Hepatic stellate cell (primary cell): ENCODE data around the gene DPEP2NB.
"Not testable (repeated sequence)": the region's sequence is repeated elsewhere in the genome, so short reads cannot be mapped to it uniquely, and the experiment has no call there.

Source experiments
- DNase-seq: peaks from one replicate; pipeline ENCODE4 v3.0.0; 2011; ENCODE audit warnings: low spot score

The DPEP2NB gene

GRCh38 chr16:68013440-68013839 is 2.3 kb downstream of the DPEP2NB start:
- no peak for DNase-seq

GRCh38 chr16:68009872-68010271 is 5.8 kb downstream of the DPEP2NB start:
- not testable (repeated sequence) for DNase-seq

GRCh38 chr16:68009157-68009735 is 6.5 kb downstream of the DPEP2NB start:
- DNase-seq, result no peak

- no peak for DNase-seq
These were observed 9.9 kb downstream of the DPEP2NB start for GRCh38 chr16:68005786-68006286.

GRCh38 chr16:68005211-68005610 is 10.5 kb downstream of the DPEP2NB start:
- DNase-seq, result no peak

GRCh38 chr16:68003031-68003430 is 12.7 kb downstream of the DPEP2NB start:
- peak; percentile 77 for DNase-seq

GRCh38 chr16:68000450-68000849 is 15.3 kb downstream of the DPEP2NB start:
- no peak for DNase-seq

- DNase-seq, result no peak
These were observed 15.7 kb downstream of the DPEP2NB start for GRCh38 chr16:67999985-68000384.

- DNase-seq, result not testable (repeated sequence)
These were observed 16.7 kb downstream of the DPEP2NB start, which contains the start of gene DPEP2 for GRCh38 chr16:67998779-67999688. Gene DPEP2, minus strand, starts transcription at chr16:67999484. Its CDS starts 6,272 bp downstream, at chr16:67993212.

GRCh38 chr16:67998231-67998778 is 17.4 kb downstream of the DPEP2NB start:
- not testable (repeated sequence) for DNase-seq

- no peak for DNase-seq
These were observed 19.0 kb downstream of the DPEP2NB start for GRCh38 chr16:67996666-67997065.

GRCh38 chr16:67995423-67995822 is 20.3 kb downstream of the DPEP2NB start:
- DNase-seq, result no peak

- not testable (repeated sequence) for DNase-seq
These were observed 21.7 kb downstream of the DPEP2NB start for GRCh38 chr16:67994040-67994408.

GRCh38 chr16:67993207-67994039 is 22.3 kb downstream of the DPEP2NB start:
- DNase-seq, result peak; percentile 84

GRCh38 chr16:67992661-67993206 is 23.0 kb downstream of the DPEP2NB start:
- no peak for DNase-seq

- DNase-seq, result no peak
These were observed 25.7 kb downstream of the DPEP2NB start for GRCh38 chr16:67990018-67990386.

GRCh38 chr16:67989322-67990017 is 26.2 kb downstream of the DPEP2NB start:
- no peak for DNase-seq

- DNase-seq, result no peak
These were observed 27.0 kb downstream of the DPEP2NB start for GRCh38 chr16:67988675-67989074.

GRCh38 chr16:67987460-67988160 is 28.1 kb downstream of the DPEP2NB start:
- DNase-seq, result no peak

- DNase-seq, result no peak
These were observed 28.8 kb downstream of the DPEP2NB start for GRCh38 chr16:67986949-67987348.
